G401 (cell line): ENCODE measurements around the gene NCKAP5. TPM values are rescaled to one million over a fixed set of nuclear protein-coding genes. Genes with fewer than 3 reads are reported as not detected.
A peak's percentile ranks its signal among the peaks of the same experiment; 100 is the strongest.
"Not testable (repeated sequence)": the region's sequence is repeated elsewhere in the genome, so short reads cannot be mapped to it uniquely, and the experiment has no call there.

Experiments
- DNase-seq: peaks from one replicate; pipeline ENCODE4 v3.0.0-alpha.2; 2015; ENCODE audit warnings: low spot score
- in situ Hi-C: cut with HindIII; loops from 2 replicates; pipeline ENCODE4 v1.10.0; 2016; ENCODE audit warnings: low sequenced_read_pairs, mixed read lengths
- total RNA-seq: library from RNA; depleted of rRNA; stranded (reverse); fragments of >200 nt; shearing (Covaris generic); gene quantifications from 2 replicates; pipeline ENCODE4 v1.2.3, GENCODE V29; 2014

The NCKAP5 gene
- total RNA-seq, 1 experiment from 2014 or later = not detected

- in situ Hi-C loops = no loop called here
Observed at GRCh38 chr2:133526530-133527300, 41.5 kb downstream of the NCKAP5 start.

GRCh38 chr2:133525613-133526529 lies 42.4 kb downstream of the NCKAP5 start:
- in situ Hi-C loops = no loop called here

More at GRCh38 chr2:133526530-133527300, 41.5 kb downstream of the NCKAP5 start:
- DNase-seq = no peak

GRCh38 chr2:133525090-133525489 lies 43.2 kb downstream of the NCKAP5 start:
- no peak for DNase-seq
- in situ Hi-C loops = no loop called here

More at GRCh38 chr2:133525613-133526529, 42.4 kb downstream of the NCKAP5 start:
- no peak for DNase-seq

GRCh38 chr2:133523406-133523805 lies 44.9 kb downstream of the NCKAP5 start:
- DNase-seq = no peak
- in situ Hi-C loops = no loop called here

GRCh38 chr2:133522204-133522603 lies 46.1 kb downstream of the NCKAP5 start:
- in situ Hi-C loops = no loop called here

GRCh38 chr2:133521146-133521745 lies 47.0 kb downstream of the NCKAP5 start:
- in situ Hi-C loops = no loop called here
- no peak for DNase-seq

More at GRCh38 chr2:133522204-133522603, 46.1 kb downstream of the NCKAP5 start:
- no peak for DNase-seq

GRCh38 chr2:133519677-133520076 lies 48.6 kb downstream of the NCKAP5 start:
- in situ Hi-C loops = not testable (repeated sequence)

GRCh38 chr2:133518700-133519344 lies 49.4 kb downstream of the NCKAP5 start:
- in situ Hi-C loops = no loop called here
- no peak for DNase-seq

More at GRCh38 chr2:133519677-133520076, 48.6 kb downstream of the NCKAP5 start:
- not testable (repeated sequence) for DNase-seq

- in situ Hi-C loops = no loop called here
- no peak for DNase-seq
Observed at GRCh38 chr2:133517876-133518275, 50.4 kb downstream of the NCKAP5 start.

- DNase-seq = no peak
- in situ Hi-C loops = no loop called here
Observed at GRCh38 chr2:133516405-133517026, 51.7 kb downstream of the NCKAP5 start.

GRCh38 chr2:133515271-133515670 lies 53.0 kb downstream of the NCKAP5 start:
- in situ Hi-C loops = no loop called here
- DNase-seq = no peak

GRCh38 chr2:133513893-133514292 lies 54.4 kb downstream of the NCKAP5 start:
- in situ Hi-C loops = no loop called here
- DNase-seq = no peak

- in situ Hi-C loops = no loop called here
- DNase-seq = no peak
Observed at GRCh38 chr2:133512121-133512520, 56.1 kb downstream of the NCKAP5 start.

- DNase-seq = no peak
- in situ Hi-C loops = no loop called here
Observed at GRCh38 chr2:133511679-133512078, 56.6 kb downstream of the NCKAP5 start.

GRCh38 chr2:133509777-133510176 lies 58.5 kb downstream of the NCKAP5 start:
- no peak for DNase-seq
- in situ Hi-C loops = no loop called here

- no peak for DNase-seq
- in situ Hi-C loops = no loop called here
Observed at GRCh38 chr2:133508546-133509165, 59.6 kb downstream of the NCKAP5 start.

- DNase-seq = peak; percentile 24
- in situ Hi-C loops = no loop called here
Observed at GRCh38 chr2:133506996-133507395, 61.3 kb downstream of the NCKAP5 start.
